ENCODE measurements around the gene LCOR. TPM values are rescaled to one million over a fixed set of nuclear protein-coding genes. Genes with fewer than 3 reads are reported as not detected.

Gene LCOR
- total RNA-seq, 3 donors from 2014 or later: 19.4 to 53.6 (median 35.7) TPM

DNA sequence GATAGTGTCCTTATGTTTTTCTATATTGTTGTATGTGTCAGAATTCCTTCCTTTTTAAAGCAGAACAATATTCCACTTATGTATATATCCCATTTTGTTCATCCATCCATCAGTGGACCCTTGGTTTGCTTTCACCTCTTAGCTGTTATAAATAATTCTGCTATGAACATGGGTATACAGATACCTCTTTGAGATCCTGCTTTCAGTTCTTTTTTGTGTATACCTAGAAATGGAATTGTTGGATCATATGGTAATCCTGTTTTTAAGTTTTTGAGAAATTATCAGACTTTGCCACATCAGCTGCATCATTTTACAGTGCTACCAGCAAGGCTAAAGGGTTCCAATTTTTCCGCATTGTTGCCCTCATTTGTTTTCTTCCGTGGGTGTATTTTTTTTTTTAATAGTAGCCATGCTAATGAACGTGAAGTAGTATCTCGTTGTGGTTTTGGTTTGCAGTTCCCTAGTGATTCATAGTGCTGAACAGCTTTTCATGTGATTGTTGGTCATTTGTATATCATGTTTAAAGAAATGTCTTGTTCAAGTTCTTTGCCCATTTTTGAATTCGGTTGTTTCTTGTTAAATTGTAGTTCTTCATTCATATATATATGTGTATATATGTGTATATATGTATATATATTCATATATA is 87.8 kb downstream of the LCOR start:
- DNase-seq (ENCODE audit: low spot score in 2 of 2): no peak
- no peaks in the 10 kb centered on the region for H3K9me3 ChIP-seq
- H3K4me3 ChIP-seq: no peak overlapping the region
- no peak overlapping the region for H3K27ac ChIP-seq
- intact Hi-C loops (cut with DNase I; ENCODE audit: low total_unique reads): no loop called here
- H3K27me3 ChIP-seq: no peaks in the 10 kb centered on the region
- no peaks in the 10 kb centered on the region for H3K4me1 ChIP-seq
- H3K36me3 ChIP-seq: no peaks in the 10 kb centered on the region
- no peak for TF ChIP-seq POLR2AphosphoS5 (IDR thresholded peaks at IDR 0.05)
- TF ChIP-seq, protein P1, sequence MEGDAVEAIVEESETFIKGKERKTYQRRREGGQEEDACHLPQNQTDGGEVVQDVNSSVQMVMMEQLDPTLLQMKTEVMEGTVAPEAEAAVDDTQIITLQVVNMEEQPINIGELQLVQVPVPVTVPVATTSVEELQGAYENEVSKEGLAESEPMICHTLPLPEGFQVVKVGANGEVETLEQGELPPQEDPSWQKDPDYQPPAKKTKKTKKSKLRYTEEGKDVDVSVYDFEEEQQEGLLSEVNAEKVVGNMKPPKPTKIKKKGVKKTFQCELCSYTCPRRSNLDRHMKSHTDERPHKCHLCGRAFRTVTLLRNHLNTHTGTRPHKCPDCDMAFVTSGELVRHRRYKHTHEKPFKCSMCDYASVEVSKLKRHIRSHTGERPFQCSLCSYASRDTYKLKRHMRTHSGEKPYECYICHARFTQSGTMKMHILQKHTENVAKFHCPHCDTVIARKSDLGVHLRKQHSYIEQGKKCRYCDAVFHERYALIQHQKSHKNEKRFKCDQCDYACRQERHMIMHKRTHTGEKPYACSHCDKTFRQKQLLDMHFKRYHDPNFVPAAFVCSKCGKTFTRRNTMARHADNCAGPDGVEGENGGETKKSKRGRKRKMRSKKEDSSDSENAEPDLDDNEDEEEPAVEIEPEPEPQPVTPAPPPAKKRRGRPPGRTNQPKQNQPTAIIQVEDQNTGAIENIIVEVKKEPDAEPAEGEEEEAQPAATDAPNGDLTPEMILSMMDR (IDR thresholded peaks at IDR 0.05): no peak
- no peak for TF ChIP-seq POLR2A (IDR thresholded peaks at IDR 0.05)

DNA sequence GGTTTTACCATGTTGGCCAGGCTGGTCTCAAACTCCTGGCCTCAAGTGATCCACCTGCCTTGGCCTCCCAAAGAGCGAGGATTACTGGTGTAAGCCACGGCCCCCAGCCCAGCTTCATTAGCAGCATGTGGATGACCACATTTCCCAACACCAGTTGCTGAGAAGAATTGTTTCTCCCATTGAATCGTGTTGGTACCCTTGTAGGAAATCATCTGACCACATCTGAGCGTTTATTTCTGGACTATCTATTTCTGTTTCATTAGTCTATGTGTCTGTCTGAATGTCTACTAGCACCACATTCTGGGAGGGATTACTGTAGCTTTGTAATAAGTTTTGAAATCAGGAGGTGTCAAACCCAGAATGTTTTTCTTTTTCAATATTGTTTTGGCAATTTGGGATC is 89.6 kb downstream of the LCOR start:
- TF ChIP-seq POLR2AphosphoS5 (IDR thresholded peaks at IDR 0.05) (no peak), POLR2A (IDR thresholded peaks at IDR 0.05) (no peak)
- TF ChIP-seq, protein P1 (IDR thresholded peaks at IDR 0.05): no peak
- Histone ChIP-seq H3K36me3 (no peaks in the 10 kb centered on the region), H3K27ac (no peak overlapping the region), H3K4me1 (no peaks in the 10 kb centered on the region), H3K4me3 (no peak overlapping the region), H3K9me3 (no peaks in the 10 kb centered on the region), H3K27me3 (no peaks in the 10 kb centered on the region)
- no peak for DNase-seq (ENCODE audit: low spot score in 2 of 2)
- intact Hi-C loops (cut with DNase I; ENCODE audit: low total_unique reads): no loop called here

DNA sequence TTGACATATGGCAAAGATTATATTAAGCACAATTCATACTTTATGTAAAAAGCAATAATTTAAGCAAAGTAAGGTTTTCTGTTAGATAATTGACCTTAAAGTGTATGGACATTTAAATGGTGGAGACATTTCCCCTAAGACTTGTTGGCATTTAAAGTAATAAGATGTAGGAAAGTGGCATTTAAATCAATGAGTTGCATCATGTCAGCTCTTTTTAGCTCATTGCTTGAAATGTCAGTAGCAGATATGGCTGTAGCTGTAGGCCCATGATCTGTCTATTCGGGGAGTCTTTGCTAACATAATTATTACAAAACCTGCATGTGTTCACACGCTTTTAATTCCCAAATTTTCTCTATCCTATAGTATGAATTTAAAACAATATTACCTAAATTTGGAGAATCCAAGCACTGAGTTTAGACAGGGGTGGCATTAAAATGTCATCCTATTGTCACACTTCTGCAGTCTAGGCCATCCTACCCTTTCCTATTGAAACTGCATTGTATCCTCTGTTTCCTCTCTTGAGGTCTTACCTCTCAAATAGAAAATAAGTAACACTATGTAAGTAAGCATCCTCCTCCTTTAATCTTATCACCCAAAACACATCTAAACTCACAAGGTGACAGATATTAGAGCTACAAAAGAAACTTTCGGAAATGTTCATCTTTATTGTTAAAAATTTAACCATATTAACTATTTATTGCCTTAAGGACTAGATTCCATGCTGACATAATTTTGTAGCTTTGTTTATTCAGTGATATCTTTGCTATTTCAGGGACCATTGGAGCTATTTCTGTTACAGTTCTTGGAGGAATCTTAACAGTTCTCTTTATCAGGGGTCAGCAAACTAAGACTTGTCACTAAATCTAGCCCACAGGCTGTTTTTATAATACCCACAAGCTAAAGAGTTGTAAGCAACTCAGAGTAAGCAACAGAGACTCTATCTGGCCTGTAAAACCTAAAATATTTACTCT is 91.2 kb downstream of the LCOR start:
- H3K4me3 ChIP-seq: no peak overlapping the region
- no peaks in the 10 kb centered on the region for H3K27me3 ChIP-seq
- no peaks in the 10 kb centered on the region for H3K9me3 ChIP-seq
- H3K27ac ChIP-seq: no peak overlapping the region
- TF ChIP-seq, protein P1 (IDR thresholded peaks at IDR 0.05): no peak
- TF ChIP-seq POLR2A (IDR thresholded peaks at IDR 0.05) (no peak), POLR2AphosphoS5 (IDR thresholded peaks at IDR 0.05) (no peak)
- intact Hi-C loops (cut with DNase I; ENCODE audit: low total_unique reads): no loop called here
- no peak for DNase-seq (ENCODE audit: low spot score in 2 of 2)
- no peaks in the 10 kb centered on the region for H3K36me3 ChIP-seq
- H3K4me1 ChIP-seq: no peaks in the 10 kb centered on the region

DNA sequence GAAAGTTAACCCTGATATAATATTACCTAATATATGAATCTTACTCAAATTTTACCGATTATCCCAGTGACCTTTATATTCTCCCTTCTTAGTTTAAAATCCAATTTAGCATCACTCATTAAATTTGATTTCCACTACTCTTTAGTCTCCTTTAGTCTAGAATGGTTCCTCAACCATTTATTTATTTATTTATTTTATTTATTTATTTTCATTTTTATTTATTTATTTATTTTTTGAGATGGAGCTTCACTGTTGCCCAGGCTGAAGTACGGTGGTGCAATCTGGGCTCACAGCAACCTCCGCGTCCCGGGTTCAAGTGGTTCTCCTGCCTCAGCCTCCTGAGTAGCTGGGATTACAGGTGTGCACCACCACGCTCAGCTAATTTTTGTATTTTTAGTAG is 92.8 kb downstream of the LCOR start:
- intact Hi-C loops (cut with DNase I; ENCODE audit: low total_unique reads): no loop called here
- H3K27ac ChIP-seq: no peak overlapping the region

More for the DNA sequence above, 92.8 kb downstream of the LCOR start:
- H3K9me3 ChIP-seq: no peaks in the 10 kb centered on the region
- DNase-seq (ENCODE audit: low spot score in 2 of 2): no peak
- H3K36me3 ChIP-seq: no peaks in the 10 kb centered on the region
- no peaks in the 10 kb centered on the region for H3K4me1 ChIP-seq
- H3K27me3 ChIP-seq: no peaks in the 10 kb centered on the region
- TF ChIP-seq POLR2AphosphoS5 (IDR thresholded peaks at IDR 0.05) (no peak), POLR2A (IDR thresholded peaks at IDR 0.05) (no peak)
- TF ChIP-seq, protein P1 (IDR thresholded peaks at IDR 0.05): no peak
- no peak overlapping the region for H3K4me3 ChIP-seq
